ENCODE measurements around the gene WIPF3. TPM values are rescaled to one million over a fixed set of nuclear protein-coding genes. Genes with fewer than 3 reads are reported as not detected.

WIPF3 gene
- total and polyA plus RNA-seq, 10 donors, result 0.17 to 1.5 (median 0.65) TPM

GRCh38 chr7:29935111-29935510 is 128.8 kb downstream of the WIPF3 start:
- intact Hi-C loops (cut with DNase I; ENCODE audit: low total_unique reads), result no loop called here
- TF ChIP-seq POLR2A (IDR thresholded peaks at IDR 0.05) (no peak), POLR2AphosphoS5 (IDR thresholded peaks at IDR 0.05) (no peak), CTCF (IDR thresholded peaks at IDR 0.05 in 8 of 11, conservative IDR thresholded peaks at IDR 0.05 in 3 of 11) (no peak)
- DNase-seq, result no peak
- Histone ChIP-seq H3K36me3 (peaks cover 0 to 70% (median 9%) of the 10 kb centered on the region in 6 donors), H3K4me3 (no peak overlapping the region), H3K4me1 (no peaks in the 10 kb centered on the region), H3K27me3 (replicated peaks in 1 of 7) (no peaks in the 10 kb centered on the region), H3K9me3 (no peaks in the 10 kb centered on the region), H3K27ac (no peak overlapping the region)
- WGBS, 5 donors, result 76 to 98% (median 94%) methylated on average over 2 of the region's 2 CpGs

- DNase-seq, result no peak
- Histone ChIP-seq H3K4me3 (no peak overlapping the region), H3K27ac (no peak overlapping the region), H3K36me3 (peaks cover 0 to 80% (median 10%) of the 10 kb centered on the region in 6 donors), H3K9me3 (no peaks in the 10 kb centered on the region), H3K4me1 (no peaks in the 10 kb centered on the region), H3K27me3 (replicated peaks in 1 of 7) (no peaks in the 10 kb centered on the region)
- WGBS, 5 donors, result 89 to 95% (median 94%) methylated on average over 3 of the region's 3 CpGs
- TF ChIP-seq POLR2AphosphoS5 (IDR thresholded peaks at IDR 0.05), result no peak
- no peak for TF ChIP-seq CTCF (IDR thresholded peaks at IDR 0.05 in 8 of 11, conservative IDR thresholded peaks at IDR 0.05 in 3 of 11)
- no peak for TF ChIP-seq POLR2A (IDR thresholded peaks at IDR 0.05)
- intact Hi-C loops (cut with DNase I; ENCODE audit: low total_unique reads), result no loop called here
Measured at GRCh38 chr7:29937132-29937531, 130.8 kb downstream of the WIPF3 start.

GRCh38 chr7:29940199-29940598 is 133.9 kb downstream of the WIPF3 start:
- intact Hi-C loops (cut with DNase I; ENCODE audit: low total_unique reads), result loop anchor here (10.0 kb wide), 1 partner anchor 125 kb away; no protein-coding TSS in a partner anchor
- H3K4me1 ChIP-seq, result no peaks in the 10 kb centered on the region
- H3K27ac ChIP-seq, result no peak overlapping the region
- TF ChIP-seq CTCF (IDR thresholded peaks at IDR 0.05 in 8 of 11, conservative IDR thresholded peaks at IDR 0.05 in 3 of 11), result no peak
- TF ChIP-seq POLR2AphosphoS5 (IDR thresholded peaks at IDR 0.05), result no peak
- TF ChIP-seq POLR2A (IDR thresholded peaks at IDR 0.05), result no peak
- no peaks in the 10 kb centered on the region for H3K27me3 ChIP-seq (replicated peaks in 1 of 7)
- H3K36me3 ChIP-seq, result peaks cover 0 to 93% (median 10%) of the 10 kb centered on the region in 6 donors
- no peaks in the 10 kb centered on the region for H3K9me3 ChIP-seq
- 92 to 95% (median 94%) methylated on average over 2 of the region's 2 CpGs for WGBS, 5 donors
- H3K4me3 ChIP-seq, result no peak overlapping the region
- no peak for DNase-seq

GRCh38 chr7:29945259-29945809 is 139.0 kb downstream of the WIPF3 start:
- Histone ChIP-seq H3K9me3 (peaks cover 0 to 1% (median 0%) of the 10 kb centered on the region in 8 donors), H3K4me3 (no peak overlapping the region), H3K36me3 (peaks cover 0 to 67% (median 7%) of the 10 kb centered on the region in 6 donors), H3K27me3 (replicated peaks in 1 of 7) (peaks cover 0 to 2% (median 0%) of the 10 kb centered on the region in 7 donors), H3K4me1 (no peaks in the 10 kb centered on the region), H3K27ac (no peak overlapping the region)
- intact Hi-C loops (cut with DNase I; ENCODE audit: low total_unique reads), result loop anchor here (10.0 kb wide), 1 partner anchor 119 kb away; no protein-coding TSS in a partner anchor
- WGBS, 5 donors, result 90 to 97% (median 95%) methylated on average over 4 of the region's 4 CpGs
- no peak for TF ChIP-seq POLR2A (IDR thresholded peaks at IDR 0.05)
- no peak for TF ChIP-seq CTCF (IDR thresholded peaks at IDR 0.05 in 8 of 11, conservative IDR thresholded peaks at IDR 0.05 in 3 of 11)
- TF ChIP-seq POLR2AphosphoS5 (IDR thresholded peaks at IDR 0.05), result no peak
- DNase-seq, result no peak

All from spleen (tissue), 11 donors.